ENCODE measurements around the gene AQP7.

GRCh38 chr9:33429256-33429985 is 27.1 kb upstream of the AQP7 start:
- TF ChIP-seq, protein P1, sequence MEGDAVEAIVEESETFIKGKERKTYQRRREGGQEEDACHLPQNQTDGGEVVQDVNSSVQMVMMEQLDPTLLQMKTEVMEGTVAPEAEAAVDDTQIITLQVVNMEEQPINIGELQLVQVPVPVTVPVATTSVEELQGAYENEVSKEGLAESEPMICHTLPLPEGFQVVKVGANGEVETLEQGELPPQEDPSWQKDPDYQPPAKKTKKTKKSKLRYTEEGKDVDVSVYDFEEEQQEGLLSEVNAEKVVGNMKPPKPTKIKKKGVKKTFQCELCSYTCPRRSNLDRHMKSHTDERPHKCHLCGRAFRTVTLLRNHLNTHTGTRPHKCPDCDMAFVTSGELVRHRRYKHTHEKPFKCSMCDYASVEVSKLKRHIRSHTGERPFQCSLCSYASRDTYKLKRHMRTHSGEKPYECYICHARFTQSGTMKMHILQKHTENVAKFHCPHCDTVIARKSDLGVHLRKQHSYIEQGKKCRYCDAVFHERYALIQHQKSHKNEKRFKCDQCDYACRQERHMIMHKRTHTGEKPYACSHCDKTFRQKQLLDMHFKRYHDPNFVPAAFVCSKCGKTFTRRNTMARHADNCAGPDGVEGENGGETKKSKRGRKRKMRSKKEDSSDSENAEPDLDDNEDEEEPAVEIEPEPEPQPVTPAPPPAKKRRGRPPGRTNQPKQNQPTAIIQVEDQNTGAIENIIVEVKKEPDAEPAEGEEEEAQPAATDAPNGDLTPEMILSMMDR (conservative IDR thresholded peaks at IDR 0.05): no peak
- no peak for TF ChIP-seq EZH2 (IDR thresholded peaks at IDR 0.05; ENCODE audit: low read depth)
